Measurements from ENCODE around the gene EPAS1. TPM values are rescaled to one million over a fixed set of nuclear protein-coding genes. Genes with fewer than 3 reads are reported as not detected.

EPAS1 gene
- total and polyA plus RNA-seq, 9 of the 15 experiments (the other 6 are each of a cell fraction or from before 2014, with no cell fraction given) = 0.25 to 11.2 (median 4.1) TPM

- no TSS peak for BruUV-seq (replicated peaks)
- ChIA-PET CTCF (ENCODE audit: low intra/inter-chr PET ratio) (no interaction called here), POLR2A (interaction anchor here (1.3 kb wide), 1 partner anchor 7 kb away, joined by 3 read pairs; no protein-coding TSS in a partner anchor)
- no peak for TF ChIP-seq ZNF263 (CRISPR knock-in tag; IDR thresholded peaks at IDR 0.05; ENCODE audit: borderline replicate concordance)
- no peak for TF ChIP-seq ZNF699 (CRISPR knock-in tag; IDR thresholded peaks at IDR 0.05; ENCODE audit: insufficient replicate concordance)
- TF ChIP-seq NUFIP1 (IDR thresholded peaks at IDR 0.05; ENCODE audit: partially characterized antibody) = no peak
- H3K4me1 ChIP-seq (replicated peaks in 1 of 2; ENCODE audit: control insufficient read depth in 2 of 2, insufficient read depth in 2 of 2, low read length in 2 of 2) = peaks cover 15 to 21% of the 10 kb centered on the region in 2 experiments
- no peak overlapping the region for H3K9ac ChIP-seq (ENCODE audit: insufficient read depth in 1 of 2, low read depth in 2 of 2, low read length in 2 of 2)
- FAIRE-seq = no peak
- H3K27me3 ChIP-seq (ENCODE audit: control insufficient read depth in 2 of 2, insufficient read depth in 2 of 2, low read length in 2 of 2) = no peaks in the 10 kb centered on the region
- H3K79me2 ChIP-seq (ENCODE audit: control insufficient read depth, insufficient read depth, low read length) = no peaks in the 10 kb centered on the region
- no peak overlapping the region for H3K4me3 ChIP-seq
- H4K20me1 ChIP-seq (replicated peaks; ENCODE audit: control insufficient read depth, insufficient read depth, low read length) = no peaks in the 10 kb centered on the region
- no peaks in the 10 kb centered on the region for H3K9me1 ChIP-seq (ENCODE audit: control insufficient read depth, insufficient read depth, low read length)
- no peaks in the 10 kb centered on the region for H3K9me3 ChIP-seq (replicated peaks; ENCODE audit: control insufficient read depth, insufficient read depth, low read depth, low read length)
- in situ Hi-C loops (cut with MboI) = no loop called here
- H2AFZ ChIP-seq (ENCODE audit: low read depth, low read length) = no peak overlapping the region
- H3K36me3 ChIP-seq (ENCODE audit: control insufficient read depth, insufficient read depth, low read length) = no peaks in the 10 kb centered on the region
- H3K4me2 ChIP-seq (ENCODE audit: insufficient read depth, low read length) = no peak overlapping the region
- H3K27ac ChIP-seq (ENCODE audit: extremely low read depth, low read depth, low read length) = no peak overlapping the region
- WGBS (ENCODE audit: insufficient coverage, low coverage, missing lambda C conversion rate) = 70% methylated on average over 6 of the region's 6 CpGs
- no peak for DNase-seq (ENCODE audit: extremely low read depth in 1 of 4, low spot score in 3 of 4)
- ATAC-seq = no peak
- intact Hi-C loops (cut with micrococcal nuclease) = no loop called here
Measured at GRCh38 chr2:46334389-46335271, 37.4 kb downstream of the EPAS1 start.
